Ramos (cell line): ENCODE results near the gene USP49.

Source experiments
- in situ Hi-C: fragments of 300-500 bp; cut with MboI; formaldehyde crosslinking; loops from one replicate; pipeline ENCODE4 v1.14.3; 2022; ENCODE audit warnings: low sequenced_read_pairs; ENCODE audit not compliant: unreplicated experiment

USP49 gene

DNA sequence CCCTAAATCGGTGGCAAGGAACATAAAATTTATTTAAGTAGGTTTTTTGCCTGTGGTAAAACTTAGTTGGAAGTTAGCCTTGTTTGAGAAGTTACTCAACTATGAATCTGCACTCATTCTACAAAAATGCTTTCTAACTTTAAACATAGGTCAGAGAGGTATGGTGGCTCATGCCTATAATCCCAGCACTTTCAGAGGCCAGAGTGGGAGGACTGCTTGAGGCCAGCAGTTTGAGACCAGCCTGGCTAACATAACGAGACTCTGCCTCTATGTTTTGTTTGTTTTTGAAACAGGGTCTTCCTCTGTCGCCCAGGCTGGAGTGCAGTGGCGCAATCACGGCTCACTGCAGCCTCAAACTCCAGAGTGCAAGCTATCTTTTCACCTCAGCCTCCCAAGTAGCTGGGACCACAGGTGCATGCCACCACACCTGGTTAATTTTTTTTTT is 16.2 kb downstream of the USP49 start:
- in situ Hi-C loops = no loop called here

- in situ Hi-C loops = no loop called here
Measured at GRCh38 chr6:41878246-41878645, 16.9 kb downstream of the USP49 start.

DNA sequence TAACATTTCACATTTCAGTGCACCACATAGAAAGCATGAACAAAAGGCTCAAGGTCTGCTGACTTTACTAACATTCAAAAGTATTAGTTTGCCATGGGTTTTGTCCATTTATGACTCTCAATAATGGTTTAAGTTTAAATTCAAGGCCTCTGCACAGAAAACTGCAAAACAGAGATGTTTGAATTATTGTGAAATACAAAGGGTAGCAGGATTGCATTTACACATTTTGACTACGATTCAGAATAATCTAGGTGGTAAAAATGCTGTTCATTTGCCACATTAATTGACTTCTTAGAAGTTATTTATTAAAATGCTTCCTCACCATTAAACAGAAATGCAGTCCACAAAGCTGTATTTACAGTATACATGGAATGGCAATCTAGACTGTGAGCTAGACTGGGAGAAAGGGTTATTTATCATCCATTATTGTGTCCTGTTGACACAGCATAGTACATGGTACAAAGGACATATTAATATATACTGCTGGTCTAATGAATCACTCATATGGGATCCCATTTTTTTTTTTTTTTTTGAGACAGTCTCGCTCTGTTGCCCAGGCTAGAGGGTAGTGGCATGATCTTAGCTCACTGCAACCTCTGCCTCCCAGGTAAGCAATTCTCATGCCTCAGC is 18.0 kb downstream of the USP49 start:
- in situ Hi-C loops = no loop called here

DNA sequence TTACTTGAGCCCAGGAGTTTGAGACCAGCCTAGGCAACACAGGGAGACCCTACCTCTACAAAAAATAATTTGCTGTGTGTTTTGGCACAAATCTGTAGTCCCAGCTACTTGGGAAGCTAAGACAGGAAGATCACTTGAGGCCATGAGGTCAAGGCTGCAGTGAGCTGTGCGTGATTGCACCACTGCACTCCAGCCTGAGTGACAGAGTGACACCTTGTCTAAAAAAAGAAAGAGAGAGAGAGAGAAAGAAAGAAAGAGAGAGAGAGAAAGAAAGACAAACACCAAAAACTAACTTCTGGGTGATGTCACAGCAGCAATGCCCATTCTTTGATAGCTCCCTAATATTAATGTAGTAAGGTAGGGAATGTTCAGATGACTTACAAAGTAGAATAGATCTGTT is 20.4 kb downstream of the USP49 start:
- in situ Hi-C loops = no loop called here

DNA sequence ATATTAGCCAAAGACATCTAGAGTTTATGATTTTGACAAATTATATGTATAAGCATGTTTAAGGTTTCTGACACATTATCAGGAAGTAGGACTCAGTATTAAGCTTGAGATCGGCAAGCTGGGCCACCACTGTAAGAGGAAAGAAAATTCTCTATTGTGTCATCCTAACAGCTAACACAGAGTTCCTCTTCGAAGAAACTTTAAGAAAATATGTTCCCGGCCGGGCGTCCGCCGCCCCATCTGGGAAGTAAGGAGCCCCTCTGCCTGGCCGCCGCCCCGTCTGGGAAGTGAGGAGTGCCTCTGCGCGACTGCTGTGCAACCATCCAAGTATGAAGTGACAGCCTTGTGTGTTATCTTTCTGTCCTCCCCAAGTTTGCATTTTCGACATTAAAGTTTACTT is 23.0 kb downstream of the USP49 start:
- in situ Hi-C loops = no loop called here

- in situ Hi-C loops = no loop called here
Measured at GRCh38 chr6:41871691-41872090, 23.5 kb downstream of the USP49 start.

DNA sequence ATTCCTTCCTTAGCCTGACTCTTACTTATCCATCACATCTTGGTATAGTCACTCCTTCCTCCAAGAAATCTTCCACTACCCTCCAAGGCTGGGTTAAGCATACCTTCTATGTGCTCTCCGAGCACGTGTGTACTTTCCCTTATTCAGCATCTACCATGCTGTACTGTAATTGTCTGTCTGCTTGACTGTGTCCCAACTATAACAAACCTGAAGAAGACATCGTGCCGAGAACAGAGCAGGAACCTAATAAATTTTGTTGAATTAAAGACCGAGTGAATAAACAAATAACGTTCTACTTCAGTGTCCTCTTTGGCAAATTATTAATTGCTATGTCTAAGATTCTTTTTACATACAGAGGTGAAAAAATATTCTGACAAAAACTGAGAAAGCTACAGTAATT is 35.8 kb downstream of the USP49 start:
- in situ Hi-C loops = no loop called here

DNA sequence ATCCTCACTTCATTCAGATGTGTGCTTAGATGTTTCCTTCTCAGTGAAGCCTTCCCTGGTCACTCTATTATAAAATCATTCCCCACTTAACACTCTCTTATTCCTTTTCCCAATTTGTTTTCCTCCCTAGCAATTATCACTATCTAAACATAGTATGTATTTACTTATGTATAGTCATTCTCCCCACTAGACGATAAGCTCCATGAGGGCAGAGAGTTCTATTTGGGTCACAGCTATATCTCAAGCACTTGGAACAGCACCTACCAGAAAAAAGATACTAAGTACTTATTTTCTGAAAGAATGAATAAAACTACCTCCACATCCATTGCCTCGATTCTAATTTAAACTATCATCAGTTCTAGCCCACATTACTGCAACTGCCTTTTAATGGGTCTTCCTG is 36.5 kb downstream of the USP49 start:
- in situ Hi-C loops = no loop called here

DNA sequence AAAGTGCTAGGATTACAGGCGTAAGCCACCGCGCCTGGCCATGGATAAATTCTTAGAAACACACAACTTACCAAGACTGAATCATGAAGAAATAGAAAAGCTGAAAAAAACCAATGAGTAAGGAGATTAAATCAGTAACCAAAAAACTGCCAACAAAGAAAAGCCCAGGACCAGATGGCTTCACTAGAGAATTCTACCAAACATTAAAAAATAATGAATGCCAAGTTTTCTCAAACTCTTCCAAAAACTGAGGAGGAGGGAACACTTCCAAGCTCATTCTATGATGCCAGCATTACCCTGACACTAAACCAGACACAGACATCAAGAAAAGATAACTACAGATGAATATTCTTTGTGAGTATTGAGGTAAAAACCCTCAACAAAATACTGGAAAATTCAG is 44.3 kb downstream of the USP49 start:
- in situ Hi-C loops = no loop called here

DNA sequence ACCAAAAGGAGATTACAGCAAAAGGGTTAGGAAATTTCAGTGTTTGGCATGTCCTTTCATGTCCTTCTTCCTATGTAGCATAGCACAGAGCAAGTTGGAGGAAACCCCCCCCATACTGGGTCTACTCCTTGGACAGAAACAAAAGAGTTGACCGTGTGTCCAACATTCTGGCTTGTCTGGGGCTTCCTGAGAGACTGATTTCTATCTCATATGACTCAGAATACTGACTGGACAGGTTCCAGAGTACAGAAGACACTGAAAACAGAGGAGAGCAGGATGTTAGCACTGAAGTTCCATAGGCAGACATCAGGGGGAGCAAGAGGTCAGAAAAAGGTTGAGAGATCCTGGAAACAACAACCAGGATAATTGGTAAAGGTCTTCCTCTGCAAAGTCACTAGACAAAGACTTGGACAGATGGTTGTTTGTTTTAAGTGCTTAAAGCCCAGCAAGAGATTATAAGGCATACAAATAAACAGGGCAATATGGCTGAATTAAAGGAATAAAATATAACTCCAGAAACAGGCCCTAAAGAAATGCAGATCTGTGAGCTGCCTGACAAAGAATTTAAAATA is 48.4 kb downstream of the USP49 start:
- in situ Hi-C loops = loop anchor here (5.0 kb wide), 1 partner anchor 196 kb away; no protein-coding TSS in a partner anchor

- in situ Hi-C loops = no loop called here
Measured at GRCh38 chr6:41843178-41843577, 52.0 kb downstream of the USP49 start.

DNA sequence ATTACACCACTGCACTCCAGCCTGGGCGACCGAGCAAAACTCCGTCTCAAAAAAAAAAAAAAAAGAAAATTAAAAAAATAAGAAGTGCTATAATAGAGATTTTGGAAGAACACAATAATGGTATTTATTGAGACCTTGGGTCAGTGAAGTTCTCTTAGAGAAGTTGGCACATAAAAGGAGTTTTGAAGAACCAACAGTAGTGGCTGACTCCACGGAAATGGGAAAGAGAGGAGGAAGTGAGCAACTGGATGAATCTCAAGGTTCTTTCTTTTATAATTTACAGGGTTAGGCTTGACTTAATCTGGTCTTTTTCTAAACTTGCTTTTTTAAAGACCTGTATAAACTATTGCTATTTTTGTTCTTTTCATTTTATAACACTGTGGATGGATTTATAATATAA is 54.8 kb downstream of the USP49 start:
- in situ Hi-C loops = no loop called here

DNA sequence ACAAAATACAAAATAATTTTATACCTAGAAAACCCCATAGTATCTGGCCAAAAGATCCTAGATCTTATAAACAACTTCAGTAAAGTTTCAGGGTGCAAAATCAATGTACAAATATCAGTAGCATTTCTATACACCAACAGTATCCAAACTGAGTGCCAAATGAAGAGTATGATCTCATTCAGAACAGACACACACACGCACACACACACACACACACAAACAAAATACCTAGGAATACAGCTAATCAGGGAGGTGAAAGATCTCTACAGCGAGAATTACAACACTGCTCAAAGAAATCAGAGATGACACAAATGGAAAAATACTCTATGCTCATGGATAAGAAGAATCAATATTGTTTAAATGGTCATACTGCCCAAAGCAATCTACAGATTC is 58.5 kb downstream of the USP49 start:
- in situ Hi-C loops = no loop called here

DNA sequence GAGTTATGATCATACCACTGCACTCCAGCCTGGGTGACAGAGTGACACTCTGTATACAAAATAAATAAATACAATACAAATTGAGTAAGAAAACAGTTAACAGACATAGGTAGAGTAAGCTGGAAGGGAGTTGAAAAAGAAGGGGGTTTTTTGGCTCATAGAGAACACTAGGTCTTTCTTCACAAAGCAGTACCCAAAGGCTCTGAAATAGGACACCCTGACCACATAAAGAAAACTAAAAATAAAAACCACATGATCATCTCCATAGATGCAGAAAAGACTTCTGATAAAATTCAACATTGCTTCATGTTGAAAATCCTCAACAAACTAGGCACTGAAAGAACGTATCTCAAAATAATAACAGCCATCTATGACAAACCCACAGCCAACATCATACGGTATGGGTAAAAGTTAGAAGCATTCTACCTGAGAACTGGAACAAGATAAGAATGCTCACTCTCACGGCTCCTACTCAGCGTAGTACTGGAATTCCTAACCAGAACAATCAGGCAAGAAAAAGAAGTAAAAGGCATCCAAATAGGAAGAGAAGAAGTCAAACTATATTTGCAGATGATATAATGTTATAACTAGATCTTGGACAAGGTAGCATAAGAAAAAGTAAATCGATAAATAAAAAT is 59.0 kb downstream of the USP49 start:
- in situ Hi-C loops = no loop called here

DNA sequence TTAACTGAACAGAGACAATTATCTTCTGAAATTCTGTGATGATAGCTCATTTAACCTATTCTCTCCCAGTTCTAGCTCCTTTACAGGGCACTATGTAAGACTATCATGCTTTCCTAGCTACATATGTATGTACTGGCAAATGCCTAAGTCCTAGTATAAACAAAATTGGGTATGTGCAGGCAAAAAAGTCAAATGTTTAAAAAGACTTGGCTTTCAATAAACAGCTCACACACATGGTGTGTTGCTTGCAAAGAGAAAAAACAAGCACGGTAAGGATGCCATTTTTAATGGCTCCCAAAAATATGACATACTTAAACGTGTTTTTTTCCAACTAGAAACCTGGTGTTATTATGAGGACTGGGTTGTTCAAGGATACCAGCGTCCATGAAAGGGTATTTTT is 62.9 kb downstream of the USP49 start:
- in situ Hi-C loops = no loop called here

DNA sequence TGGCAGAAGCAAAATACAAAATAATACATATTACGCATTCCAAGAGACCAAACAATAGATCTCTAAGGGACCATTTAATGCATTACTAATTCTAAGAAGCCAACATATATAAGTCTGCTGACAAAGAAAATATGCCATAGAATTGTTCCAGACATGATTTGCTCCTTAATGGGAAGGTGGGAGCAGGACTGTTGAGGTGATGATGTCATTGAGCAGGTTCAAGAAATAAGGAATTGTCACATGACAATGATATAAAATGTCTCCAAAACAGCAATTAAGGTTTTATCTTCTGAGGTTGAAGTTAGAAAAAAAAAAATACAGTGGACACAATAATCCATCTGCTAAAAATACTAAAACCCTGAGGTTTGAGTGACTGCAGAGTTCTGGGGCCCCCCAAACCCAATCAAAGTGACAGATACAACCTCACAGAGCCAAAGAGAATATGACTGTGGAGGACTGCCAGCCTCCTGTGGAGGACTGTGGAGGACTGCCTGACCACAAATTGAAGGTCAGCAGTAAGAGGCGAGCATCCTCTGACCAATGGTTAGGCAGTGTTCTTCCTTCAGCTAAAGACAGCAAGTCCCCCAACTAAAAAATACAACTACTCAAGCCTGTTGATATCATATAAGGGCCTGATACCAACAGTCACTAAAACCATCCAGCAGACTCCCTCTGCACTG is 68.7 kb downstream of the USP49 start:
- in situ Hi-C loops = no loop called here

DNA sequence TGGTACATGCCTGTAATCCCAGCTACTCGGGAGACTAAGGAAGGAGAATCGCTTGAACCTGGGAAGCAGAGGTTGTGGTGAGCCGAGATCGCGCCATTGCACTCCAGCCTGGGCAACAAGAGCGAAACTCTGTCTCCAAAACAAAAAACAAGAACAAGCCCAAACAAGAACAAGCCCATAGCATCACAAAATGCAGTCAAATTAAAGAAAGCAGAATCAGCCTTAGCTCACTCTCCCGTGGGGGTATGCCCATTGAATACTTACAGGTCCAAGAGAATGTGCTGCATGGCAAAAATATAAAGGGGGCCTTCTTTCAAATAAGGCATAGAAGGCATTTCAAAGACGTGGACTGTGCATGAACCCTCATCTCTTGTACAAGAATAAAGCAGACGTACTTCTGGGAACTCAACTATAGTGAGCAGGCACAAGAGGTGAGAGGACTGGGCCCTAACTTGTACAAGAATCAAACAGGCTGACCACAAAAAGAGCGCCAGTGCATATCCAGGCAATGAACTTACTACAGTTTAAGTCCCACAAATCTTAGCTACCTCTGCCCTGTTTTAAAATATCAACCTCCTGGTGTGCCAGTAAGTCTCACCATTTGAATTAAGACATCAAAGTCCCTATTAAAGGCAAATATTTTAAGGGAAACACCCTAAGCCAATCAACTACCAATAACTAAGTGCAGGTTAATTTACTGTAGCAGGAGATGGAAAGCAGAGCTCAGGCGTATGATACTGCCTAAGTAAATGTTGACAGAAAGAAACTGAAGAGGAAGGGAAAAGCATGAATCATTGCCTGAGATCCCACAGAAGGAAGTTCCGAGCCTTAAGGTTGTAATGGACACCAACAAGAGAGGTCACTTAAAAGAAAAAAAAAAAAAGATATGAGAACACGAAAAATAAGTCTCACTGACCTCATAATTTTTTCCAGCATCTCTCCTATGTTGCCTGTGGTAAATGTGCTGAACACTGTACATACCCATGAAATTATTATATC is 70.3 kb downstream of the USP49 start:
- in situ Hi-C loops = no loop called here

DNA sequence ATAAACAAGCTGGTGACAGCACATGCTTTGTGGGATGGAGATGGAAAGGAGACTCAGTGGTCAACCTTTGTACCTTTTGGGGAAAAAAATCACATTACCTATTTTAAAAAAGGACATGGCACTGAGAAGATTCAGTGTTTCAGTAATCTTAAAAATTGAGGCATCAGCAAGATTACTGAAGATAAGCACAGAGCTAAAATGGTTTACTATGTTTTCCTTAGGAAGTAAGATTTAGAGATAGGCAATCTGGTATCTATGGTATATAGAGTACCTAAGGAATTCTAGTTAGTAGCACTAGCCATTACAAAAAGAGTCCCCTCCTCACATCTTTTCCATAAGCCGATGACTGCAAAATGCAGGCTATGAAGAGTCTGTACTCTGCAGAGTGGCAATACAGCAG is 72.0 kb downstream of the USP49 start:
- in situ Hi-C loops = no loop called here

GRCh38 chr6:41822021-41822420 is 73.2 kb downstream of the USP49 start:
- in situ Hi-C loops = no loop called here

DNA sequence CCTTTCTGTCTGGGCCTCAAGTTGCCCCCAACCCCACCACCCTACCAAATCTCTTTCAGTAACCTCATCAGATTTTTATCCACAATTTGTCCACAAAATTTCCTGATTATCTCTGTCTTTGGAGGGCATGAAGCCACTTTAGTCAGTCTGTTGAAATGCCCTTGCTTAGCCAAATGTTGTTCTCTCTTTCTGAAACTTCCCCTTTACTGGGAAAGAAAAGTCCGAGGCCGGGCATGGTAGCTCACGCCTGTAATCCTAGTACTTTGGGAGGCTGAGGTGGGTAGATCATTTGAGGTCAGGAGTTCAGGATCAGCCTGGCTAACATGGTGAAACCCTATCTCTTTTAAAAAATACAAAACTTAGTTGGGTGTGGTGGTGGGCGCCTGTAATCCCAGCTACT is 73.9 kb downstream of the USP49 start:
- in situ Hi-C loops = no loop called here
